Measurements from ENCODE around the gene HACD2. TPM values are rescaled to one million over a fixed set of nuclear protein-coding genes. Genes with fewer than 3 reads are reported as not detected.

Gene HACD2
- total RNA-seq, 1 experiment from 2014 or later = 43.0 TPM

DNA sequence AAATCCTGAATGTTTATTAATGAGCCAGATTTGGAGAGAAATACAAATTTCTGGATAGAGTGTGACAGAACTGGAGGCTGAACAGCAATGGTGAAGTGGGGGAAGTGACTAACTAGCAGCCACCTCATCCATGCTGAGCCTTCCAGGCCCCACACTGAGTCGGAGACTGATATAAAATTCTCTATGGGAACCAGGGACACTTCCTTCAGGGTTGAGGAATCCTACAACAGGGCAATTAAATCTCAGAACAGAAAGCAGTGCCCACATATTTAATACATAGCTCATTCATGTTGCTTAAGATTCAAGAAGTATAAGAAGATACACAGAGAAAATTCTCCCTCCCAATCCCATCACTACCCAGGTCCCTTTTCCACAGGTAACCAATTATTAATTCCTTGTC is 49.3 kb downstream of the HACD2 start:
- ChIA-PET POLR2A (interaction anchor here (0.6 kb wide), 1 partner anchor 26 kb away, joined by 4 read pairs; no protein-coding TSS in a partner anchor), CTCF (no interaction called here), RAD21 (ENCODE audit: low non-redundant PET in 1 of 2, low total read pairs in 2 of 2, uncharacterized antibody in 2 of 2, unreplicated experiment in 2 of 2) (no interaction called here)
- Histone ChIP-seq H3K4me2 (ENCODE audit: low read length) (no peak overlapping the region), H2AFZ (ENCODE audit: low read depth, low read length, poor library complexity, severe bottlenecking) (no peak overlapping the region), H3K9me2 (ENCODE audit: insufficient read depth) (no peaks in the 10 kb centered on the region), H3K4me1 (ENCODE audit: control insufficient read depth in 1 of 2, insufficient read depth in 2 of 2, low read length in 2 of 2) (no peaks in the 10 kb centered on the region), H3K79me2 (ENCODE audit: insufficient read depth, low read length) (peaks cover 31% of the 10 kb centered on the region), H3K36me3 (ENCODE audit: control insufficient read depth in 1 of 2, insufficient read depth in 2 of 2, low read length in 2 of 2) (no peaks in the 10 kb centered on the region), H4K20me1 (ENCODE audit: insufficient read depth) (no peaks in the 10 kb centered on the region; the same call in 1 of the 2 replicates), H3K9ac (ENCODE audit: low read length) (no peak overlapping the region), H3K9me3 (ENCODE audit: control insufficient read depth in 1 of 2, insufficient read depth in 1 of 2, low read depth in 1 of 2, low read length in 2 of 2) (no peaks in the 10 kb centered on the region), H3K27me3 (ENCODE audit: insufficient read depth, low read length) (no peaks in the 10 kb centered on the region), H3K4me3 (replicated peaks in 1 of 2; ENCODE audit: low read depth in 1 of 2, low read length in 2 of 2) (no peak overlapping the region), H3K27ac (ENCODE audit: low read depth, low read length) (no peak overlapping the region)
- no peak for DNase-seq (ENCODE audit: low read depth, low spot score)
- ATAC-seq = no peak
- intact Hi-C loops (cut with micrococcal nuclease) = no loop called here
- BruUV-seq (replicated peaks) = no TSS peak
- no peak for TF ChIP-seq YY1 (IDR thresholded peaks at IDR 0.05; ENCODE audit: extremely low read depth, insufficient replicate concordance, low read depth, low read length)
- no peak for TF ChIP-seq ZFX (IDR thresholded peaks at IDR 0.05)
- TF ChIP-seq RAD21 (IDR thresholded peaks at IDR 0.05; ENCODE audit: low read depth) = no peak
- no peak for TF ChIP-seq EZH2 (IDR thresholded peaks at IDR 0.05)
- TF ChIP-seq, protein P1, sequence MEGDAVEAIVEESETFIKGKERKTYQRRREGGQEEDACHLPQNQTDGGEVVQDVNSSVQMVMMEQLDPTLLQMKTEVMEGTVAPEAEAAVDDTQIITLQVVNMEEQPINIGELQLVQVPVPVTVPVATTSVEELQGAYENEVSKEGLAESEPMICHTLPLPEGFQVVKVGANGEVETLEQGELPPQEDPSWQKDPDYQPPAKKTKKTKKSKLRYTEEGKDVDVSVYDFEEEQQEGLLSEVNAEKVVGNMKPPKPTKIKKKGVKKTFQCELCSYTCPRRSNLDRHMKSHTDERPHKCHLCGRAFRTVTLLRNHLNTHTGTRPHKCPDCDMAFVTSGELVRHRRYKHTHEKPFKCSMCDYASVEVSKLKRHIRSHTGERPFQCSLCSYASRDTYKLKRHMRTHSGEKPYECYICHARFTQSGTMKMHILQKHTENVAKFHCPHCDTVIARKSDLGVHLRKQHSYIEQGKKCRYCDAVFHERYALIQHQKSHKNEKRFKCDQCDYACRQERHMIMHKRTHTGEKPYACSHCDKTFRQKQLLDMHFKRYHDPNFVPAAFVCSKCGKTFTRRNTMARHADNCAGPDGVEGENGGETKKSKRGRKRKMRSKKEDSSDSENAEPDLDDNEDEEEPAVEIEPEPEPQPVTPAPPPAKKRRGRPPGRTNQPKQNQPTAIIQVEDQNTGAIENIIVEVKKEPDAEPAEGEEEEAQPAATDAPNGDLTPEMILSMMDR (IDR thresholded peaks at IDR 0.05 in 2 of 3, conservative IDR thresholded peaks at IDR 0.05 in 1 of 3; ENCODE audit: borderline replicate concordance in 1 of 3, insufficient read depth in 1 of 3, low read depth in 2 of 3, low read length in 2 of 3) = no peak
- TF ChIP-seq ZNF274 (IDR thresholded peaks at IDR 0.05; ENCODE audit: low read depth, low read length) = no peak
- TF ChIP-seq, protein P2, sequence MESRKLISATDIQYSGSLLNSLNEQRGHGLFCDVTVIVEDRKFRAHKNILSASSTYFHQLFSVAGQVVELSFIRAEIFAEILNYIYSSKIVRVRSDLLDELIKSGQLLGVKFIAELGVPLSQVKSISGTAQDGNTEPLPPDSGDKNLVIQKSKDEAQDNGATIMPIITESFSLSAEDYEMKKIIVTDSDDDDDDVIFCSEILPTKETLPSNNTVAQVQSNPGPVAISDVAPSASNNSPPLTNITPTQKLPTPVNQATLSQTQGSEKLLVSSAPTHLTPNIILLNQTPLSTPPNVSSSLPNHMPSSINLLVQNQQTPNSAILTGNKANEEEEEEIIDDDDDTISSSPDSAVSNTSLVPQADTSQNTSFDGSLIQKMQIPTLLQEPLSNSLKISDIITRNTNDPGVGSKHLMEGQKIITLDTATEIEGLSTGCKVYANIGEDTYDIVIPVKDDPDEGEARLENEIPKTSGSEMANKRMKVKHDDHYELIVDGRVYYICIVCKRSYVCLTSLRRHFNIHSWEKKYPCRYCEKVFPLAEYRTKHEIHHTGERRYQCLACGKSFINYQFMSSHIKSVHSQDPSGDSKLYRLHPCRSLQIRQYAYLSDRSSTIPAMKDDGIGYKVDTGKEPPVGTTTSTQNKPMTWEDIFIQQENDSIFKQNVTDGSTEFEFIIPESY (IDR thresholded peaks at IDR 0.05; ENCODE audit: extremely low read depth, insufficient replicate concordance, low read length) = no peak
- no peak for TF ChIP-seq FOSL1 (IDR thresholded peaks at IDR 0.05; ENCODE audit: low read depth)
- TF ChIP-seq, protein P3, sequence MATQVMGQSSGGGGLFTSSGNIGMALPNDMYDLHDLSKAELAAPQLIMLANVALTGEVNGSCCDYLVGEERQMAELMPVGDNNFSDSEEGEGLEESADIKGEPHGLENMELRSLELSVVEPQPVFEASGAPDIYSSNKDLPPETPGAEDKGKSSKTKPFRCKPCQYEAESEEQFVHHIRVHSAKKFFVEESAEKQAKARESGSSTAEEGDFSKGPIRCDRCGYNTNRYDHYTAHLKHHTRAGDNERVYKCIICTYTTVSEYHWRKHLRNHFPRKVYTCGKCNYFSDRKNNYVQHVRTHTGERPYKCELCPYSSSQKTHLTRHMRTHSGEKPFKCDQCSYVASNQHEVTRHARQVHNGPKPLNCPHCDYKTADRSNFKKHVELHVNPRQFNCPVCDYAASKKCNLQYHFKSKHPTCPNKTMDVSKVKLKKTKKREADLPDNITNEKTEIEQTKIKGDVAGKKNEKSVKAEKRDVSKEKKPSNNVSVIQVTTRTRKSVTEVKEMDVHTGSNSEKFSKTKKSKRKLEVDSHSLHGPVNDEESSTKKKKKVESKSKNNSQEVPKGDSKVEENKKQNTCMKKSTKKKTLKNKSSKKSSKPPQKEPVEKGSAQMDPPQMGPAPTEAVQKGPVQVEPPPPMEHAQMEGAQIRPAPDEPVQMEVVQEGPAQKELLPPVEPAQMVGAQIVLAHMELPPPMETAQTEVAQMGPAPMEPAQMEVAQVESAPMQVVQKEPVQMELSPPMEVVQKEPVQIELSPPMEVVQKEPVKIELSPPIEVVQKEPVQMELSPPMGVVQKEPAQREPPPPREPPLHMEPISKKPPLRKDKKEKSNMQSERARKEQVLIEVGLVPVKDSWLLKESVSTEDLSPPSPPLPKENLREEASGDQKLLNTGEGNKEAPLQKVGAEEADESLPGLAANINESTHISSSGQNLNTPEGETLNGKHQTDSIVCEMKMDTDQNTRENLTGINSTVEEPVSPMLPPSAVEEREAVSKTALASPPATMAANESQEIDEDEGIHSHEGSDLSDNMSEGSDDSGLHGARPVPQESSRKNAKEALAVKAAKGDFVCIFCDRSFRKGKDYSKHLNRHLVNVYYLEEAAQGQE (IDR thresholded peaks at IDR 0.05; ENCODE audit: low read depth) = no peak
- TF ChIP-seq POLR2AphosphoS5 (IDR thresholded peaks at IDR 0.05; ENCODE audit: low read depth, low read length) = no peak

Data from HCT116 (cell line).